Measurements from ENCODE around the gene SLC4A1AP. TPM values are rescaled to one million over a fixed set of nuclear protein-coding genes. Genes with fewer than 3 reads are reported as not detected.
A peak's percentile ranks its signal among the peaks of the same experiment; 100 is the strongest.

Gene SLC4A1AP
- polyA plus RNA-seq, 1 donor, result 23.5 TPM

DNA sequence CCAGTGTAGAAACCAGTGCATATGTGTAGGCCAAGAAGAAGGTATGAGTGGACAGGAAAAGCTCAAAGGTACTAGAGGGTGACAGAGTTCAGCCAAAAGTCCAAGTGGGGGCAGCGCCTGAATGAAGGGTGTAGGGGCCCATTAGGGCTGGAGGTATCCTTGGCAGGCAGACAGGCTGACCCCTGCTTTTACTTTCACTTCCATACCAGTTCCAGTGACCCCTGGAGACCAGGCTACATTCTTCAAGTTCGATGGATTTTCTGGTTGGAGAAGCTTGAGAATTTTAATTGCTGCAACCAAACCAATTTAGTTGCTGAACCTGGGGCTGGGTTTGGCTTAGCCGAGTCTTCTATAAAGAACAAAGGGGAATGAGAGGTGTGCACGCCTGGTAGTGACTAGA, 65.5 kb downstream of the SLC4A1AP start:
- Histone ChIP-seq H3K27ac (ENCODE audit: low read length) (no peak overlapping the region), H3K9me3 (ENCODE audit: control insufficient read depth, low read depth, low read length) (no peaks in the 10 kb centered on the region), H3K27me3 (ENCODE audit: control insufficient read depth, insufficient read depth, low read length) (no peaks in the 10 kb centered on the region), H3K4me3 (ENCODE audit: low read length) (no peak overlapping the region), H3K4me1 (ENCODE audit: control insufficient read depth, insufficient read depth, low read length) (peaks cover 9% of the 10 kb centered on the region), H3K36me3 (ENCODE audit: control insufficient read depth, insufficient read depth, low read length) (no peaks in the 10 kb centered on the region)
- DNase-seq, result peak in 1 of 2 donors; percentile 63
- WGBS (ENCODE audit: insufficient coverage, low lambda C conversion rate), result no CpG with 5 or more reads among the region's 4 CpGs

DNA sequence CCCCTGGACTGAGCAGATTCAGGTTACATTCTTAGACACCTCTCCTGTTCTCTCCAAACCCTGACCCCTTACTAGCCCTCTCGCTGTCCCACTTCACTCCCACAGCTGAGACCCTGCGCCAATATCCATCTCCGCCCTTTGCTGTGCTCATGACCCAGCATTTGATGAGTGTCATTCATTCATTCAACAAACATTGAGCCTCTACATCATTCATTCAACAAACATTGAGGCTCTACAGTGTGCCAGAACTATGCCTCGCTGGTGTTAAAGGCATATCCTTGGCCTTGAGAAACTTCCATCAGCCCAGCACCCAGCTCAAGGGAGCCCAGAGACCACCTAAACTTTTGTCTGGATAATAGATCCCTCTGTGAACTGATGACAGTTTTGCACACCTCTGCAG, 65.9 kb downstream of the SLC4A1AP start:
- no peaks in the 10 kb centered on the region for H3K9me3 ChIP-seq (ENCODE audit: control insufficient read depth, low read depth, low read length)
- no CpG with 5 or more reads among the region's 4 CpGs for WGBS (ENCODE audit: insufficient coverage, low lambda C conversion rate)
- H3K4me1 ChIP-seq (ENCODE audit: control insufficient read depth, insufficient read depth, low read length), result peaks cover 10% of the 10 kb centered on the region
- no peak for DNase-seq
- H3K4me3 ChIP-seq (ENCODE audit: low read length), result no peak overlapping the region
- H3K27me3 ChIP-seq (ENCODE audit: control insufficient read depth, insufficient read depth, low read length), result no peaks in the 10 kb centered on the region
- no peaks in the 10 kb centered on the region for H3K36me3 ChIP-seq (ENCODE audit: control insufficient read depth, insufficient read depth, low read length)
- H3K27ac ChIP-seq (ENCODE audit: low read length), result no peak overlapping the region

DNA sequence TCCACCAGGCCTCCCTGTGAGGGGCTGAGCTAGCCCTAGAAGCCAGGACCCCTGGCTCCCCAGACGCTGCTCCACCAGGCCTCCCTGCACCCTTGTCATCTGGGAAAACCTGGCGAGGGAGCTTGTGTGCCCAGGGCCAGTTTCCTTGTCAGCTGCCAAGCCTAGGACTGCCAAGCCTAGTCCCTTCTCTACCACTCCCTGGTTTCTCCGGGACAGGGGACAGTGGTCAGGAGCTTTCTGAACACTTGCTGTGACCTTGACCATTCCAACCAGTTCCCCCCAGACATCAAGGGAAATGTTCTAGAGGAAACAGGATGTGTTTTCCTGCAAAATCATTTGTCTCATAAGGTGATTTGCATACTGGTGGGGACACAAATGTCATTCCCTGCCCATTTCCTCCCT, 66.6 kb downstream of the SLC4A1AP start:
- no peaks in the 10 kb centered on the region for H3K36me3 ChIP-seq (ENCODE audit: control insufficient read depth, insufficient read depth, low read length)
- no peaks in the 10 kb centered on the region for H3K9me3 ChIP-seq (ENCODE audit: control insufficient read depth, low read depth, low read length)
- no peak overlapping the region for H3K27ac ChIP-seq (ENCODE audit: low read length)
- H3K4me3 ChIP-seq (ENCODE audit: low read length), result no peak overlapping the region
- H3K27me3 ChIP-seq (ENCODE audit: control insufficient read depth, insufficient read depth, low read length), result no peaks in the 10 kb centered on the region
- WGBS (ENCODE audit: insufficient coverage, low lambda C conversion rate), result no CpG with 5 or more reads among the region's 3 CpGs
- no peak for DNase-seq
- peaks cover 16% of the 10 kb centered on the region for H3K4me1 ChIP-seq (ENCODE audit: control insufficient read depth, insufficient read depth, low read length)

DNA sequence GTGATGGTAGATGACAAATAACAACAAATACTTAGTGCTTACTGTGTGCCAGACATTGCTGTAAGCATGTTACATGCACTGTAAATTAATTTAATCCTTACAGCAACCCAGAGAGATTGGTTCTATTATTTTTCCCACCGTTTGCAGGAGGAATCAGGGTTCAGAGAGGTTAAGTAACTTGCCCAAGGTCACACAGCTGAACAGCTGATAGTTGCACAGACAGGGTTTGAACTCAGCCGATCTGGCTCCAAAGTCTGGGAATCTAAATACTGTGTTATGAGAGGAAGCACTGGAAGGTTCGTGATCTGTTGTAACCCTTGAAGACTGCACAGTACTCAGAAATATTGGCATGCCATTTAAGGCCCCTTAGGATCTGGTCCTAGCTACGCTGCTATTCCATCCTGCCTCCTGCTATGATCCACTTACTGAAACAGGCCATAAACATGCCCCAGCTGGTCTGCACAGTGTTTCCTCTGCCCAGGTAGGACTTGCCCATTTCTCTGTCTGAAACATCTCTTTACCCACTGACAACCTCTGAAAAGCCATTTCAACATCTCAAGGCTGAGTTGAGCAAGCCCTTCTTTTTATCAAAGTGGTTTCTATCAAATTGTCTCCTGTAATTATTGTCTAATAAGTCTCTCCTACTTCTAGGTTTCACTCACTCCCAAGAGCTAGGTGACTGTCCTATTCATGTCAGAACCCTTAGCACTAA, 67.4 kb downstream of the SLC4A1AP start:
- H3K27ac ChIP-seq (ENCODE audit: low read length), result no peak overlapping the region
- H3K9me3 ChIP-seq (ENCODE audit: control insufficient read depth, low read depth, low read length), result no peaks in the 10 kb centered on the region
- H3K36me3 ChIP-seq (ENCODE audit: control insufficient read depth, insufficient read depth, low read length), result no peaks in the 10 kb centered on the region
- no peak overlapping the region for H3K4me3 ChIP-seq (ENCODE audit: low read length)
- peaks cover 23% of the 10 kb centered on the region for H3K4me1 ChIP-seq (ENCODE audit: control insufficient read depth, insufficient read depth, low read length)
- WGBS (ENCODE audit: insufficient coverage, low lambda C conversion rate), result 83% methylated on average over 1 of the region's 4 CpGs
- no peak for DNase-seq
- H3K27me3 ChIP-seq (ENCODE audit: control insufficient read depth, insufficient read depth, low read length), result no peaks in the 10 kb centered on the region

DNA sequence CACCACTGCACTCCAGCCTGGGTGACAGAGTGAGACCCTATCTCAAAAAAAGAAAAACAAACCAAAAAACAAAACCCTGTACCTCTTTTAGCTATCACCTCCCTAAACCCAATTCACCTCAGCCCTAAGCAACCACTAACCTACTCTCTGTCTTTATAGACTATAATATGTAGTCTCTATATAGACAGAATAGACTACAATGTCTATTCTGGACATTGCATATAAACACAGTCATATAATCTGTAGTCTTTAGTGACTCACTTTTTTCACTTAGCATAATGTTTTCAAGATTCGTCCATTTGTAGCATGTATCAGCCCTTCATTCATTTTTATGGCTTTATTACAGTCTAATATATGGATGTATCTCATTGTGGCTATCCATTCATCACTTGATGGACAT, 70.6 kb downstream of the SLC4A1AP start:
- no peak overlapping the region for H3K4me3 ChIP-seq (ENCODE audit: low read length)
- DNase-seq, result no peak
- H3K9me3 ChIP-seq (ENCODE audit: control insufficient read depth, low read depth, low read length), result no peaks in the 10 kb centered on the region
- WGBS (ENCODE audit: insufficient coverage, low lambda C conversion rate), result no CpG with 5 or more reads among the region's 1 CpG
- no peak overlapping the region for H3K27ac ChIP-seq (ENCODE audit: low read length)
- peaks cover 39% of the 10 kb centered on the region for H3K4me1 ChIP-seq (ENCODE audit: control insufficient read depth, insufficient read depth, low read length)
- no peaks in the 10 kb centered on the region for H3K36me3 ChIP-seq (ENCODE audit: control insufficient read depth, insufficient read depth, low read length)
- no peaks in the 10 kb centered on the region for H3K27me3 ChIP-seq (ENCODE audit: control insufficient read depth, insufficient read depth, low read length)

DNA sequence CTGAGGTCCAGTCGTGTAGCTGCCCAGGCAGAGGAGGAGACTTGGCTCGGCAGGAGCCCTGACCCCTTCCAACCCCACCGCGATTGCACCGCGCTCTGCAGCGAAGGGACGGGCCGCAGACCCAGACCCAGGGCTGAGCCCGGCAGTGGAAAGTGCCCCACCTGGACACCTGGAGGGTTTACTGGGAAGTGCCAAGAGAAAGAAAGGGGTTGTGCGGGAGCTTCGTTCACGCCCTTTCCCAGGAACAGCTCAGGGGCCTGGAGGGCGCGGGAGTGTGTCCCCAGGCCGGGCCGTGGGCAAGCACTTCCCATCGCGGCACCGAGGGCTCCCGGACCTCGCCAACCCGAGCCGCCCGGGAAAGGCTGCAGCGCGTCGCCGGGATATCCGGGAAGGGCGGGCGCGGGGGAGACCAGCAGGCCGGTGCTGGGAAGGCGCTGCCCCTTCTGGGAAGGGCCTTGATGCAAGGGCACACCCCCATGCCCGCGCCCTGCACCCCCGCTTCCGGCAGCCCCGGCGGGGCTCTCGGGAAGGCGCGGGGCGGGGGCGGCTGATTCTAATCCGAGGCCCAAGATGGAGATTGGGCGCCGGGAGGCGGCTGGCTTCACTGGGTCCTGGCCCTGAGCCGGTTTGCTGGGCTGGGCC, 71.7 kb downstream of the SLC4A1AP start:
- H3K27me3 ChIP-seq (ENCODE audit: control insufficient read depth, insufficient read depth, low read length), result no peaks in the 10 kb centered on the region
- WGBS (ENCODE audit: insufficient coverage, low lambda C conversion rate), result no CpG with 5 or more reads among the region's 51 CpGs
- peak; percentile 82 to 92 for DNase-seq
- H3K27ac ChIP-seq (ENCODE audit: low read length), result peak overlapping the region; percentile 75
- peak overlapping the region; percentile 62 for H3K4me3 ChIP-seq (ENCODE audit: low read length)
- peaks cover 3% of the 10 kb centered on the region for H3K9me3 ChIP-seq (ENCODE audit: control insufficient read depth, low read depth, low read length)
- peaks cover 39% of the 10 kb centered on the region for H3K4me1 ChIP-seq (ENCODE audit: control insufficient read depth, insufficient read depth, low read length)
- H3K36me3 ChIP-seq (ENCODE audit: control insufficient read depth, insufficient read depth, low read length), result no peaks in the 10 kb centered on the region

DNA sequence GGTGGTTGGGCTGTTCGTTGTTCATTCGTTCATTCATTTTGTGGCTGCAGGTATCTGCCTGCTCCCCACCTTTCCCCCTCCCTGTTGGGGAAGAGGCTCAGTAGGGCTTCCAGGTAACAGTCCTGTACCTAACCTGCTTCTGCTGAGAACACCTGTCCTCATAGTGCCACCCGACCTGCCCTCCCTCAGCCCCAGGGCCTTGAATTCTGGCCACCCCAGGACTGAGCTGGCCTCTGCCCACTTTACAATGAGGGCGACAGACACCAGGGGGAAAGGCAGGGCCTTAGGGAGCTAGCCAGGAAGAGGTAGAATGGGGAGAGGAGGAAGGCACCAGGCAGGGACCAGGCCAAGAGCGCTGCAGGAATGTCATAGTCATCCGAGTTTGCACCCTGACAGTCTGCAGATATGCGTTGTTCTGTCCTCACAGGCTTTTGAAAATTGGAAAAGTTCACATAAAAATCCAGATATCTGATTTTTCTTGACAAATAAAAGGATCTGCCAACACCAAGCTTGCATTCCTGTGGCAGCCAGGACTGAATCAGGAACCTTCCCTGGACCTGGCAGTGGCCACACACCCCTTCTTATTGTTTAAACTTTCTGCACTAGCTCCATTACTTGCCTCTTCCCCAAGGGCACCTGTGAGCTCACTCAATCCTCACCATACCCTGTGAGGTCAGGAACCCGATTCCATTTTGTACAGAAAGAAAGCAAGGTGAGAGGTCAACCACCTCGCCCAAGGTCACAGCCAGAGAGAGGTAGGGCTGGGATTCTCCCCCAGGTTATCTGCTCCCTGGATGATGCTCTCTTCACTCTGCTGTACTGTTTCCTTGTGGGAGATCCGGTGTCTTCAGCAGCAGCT, 72.6 kb downstream of the SLC4A1AP start:
- Histone ChIP-seq H3K27me3 (ENCODE audit: control insufficient read depth, insufficient read depth, low read length) (no peaks in the 10 kb centered on the region), H3K4me3 (ENCODE audit: low read length) (peak overlapping the region; percentile 62), H3K27ac (ENCODE audit: low read length) (peak overlapping the region; percentile 75), H3K36me3 (ENCODE audit: control insufficient read depth, insufficient read depth, low read length) (no peaks in the 10 kb centered on the region), H3K9me3 (ENCODE audit: control insufficient read depth, low read depth, low read length) (peaks cover 7% of the 10 kb centered on the region), H3K4me1 (ENCODE audit: control insufficient read depth, insufficient read depth, low read length) (peaks cover 39% of the 10 kb centered on the region)
- DNase-seq, result no peak
- no CpG with 5 or more reads among the region's 10 CpGs for WGBS (ENCODE audit: insufficient coverage, low lambda C conversion rate)

DNA sequence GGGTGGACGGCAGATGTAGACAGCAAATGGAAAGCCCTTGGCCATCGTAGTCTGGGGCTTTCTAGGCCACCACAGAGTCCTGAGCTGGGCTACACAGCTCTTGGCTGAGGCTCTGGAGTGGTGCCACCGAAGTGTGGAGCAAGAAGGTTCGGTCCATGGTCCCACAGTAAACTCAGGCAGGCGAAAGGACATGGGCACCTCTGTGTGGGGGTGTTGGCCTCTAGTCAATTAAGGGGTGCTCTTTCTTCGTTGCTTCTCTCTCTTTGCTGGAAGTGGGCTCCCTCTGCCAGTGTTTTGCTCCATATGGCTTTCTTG, 73.2 kb downstream of the SLC4A1AP start:
- peaks cover 8% of the 10 kb centered on the region for H3K9me3 ChIP-seq (ENCODE audit: control insufficient read depth, low read depth, low read length)
- H3K27ac ChIP-seq (ENCODE audit: low read length), result peak overlapping the region; percentile 75
- H3K4me3 ChIP-seq (ENCODE audit: low read length), result no peak overlapping the region
- no peaks in the 10 kb centered on the region for H3K27me3 ChIP-seq (ENCODE audit: control insufficient read depth, insufficient read depth, low read length)
- no CpG with 5 or more reads among the region's 6 CpGs for WGBS (ENCODE audit: insufficient coverage, low lambda C conversion rate)
- H3K4me1 ChIP-seq (ENCODE audit: control insufficient read depth, insufficient read depth, low read length), result peaks cover 39% of the 10 kb centered on the region
- H3K36me3 ChIP-seq (ENCODE audit: control insufficient read depth, insufficient read depth, low read length), result no peaks in the 10 kb centered on the region
- DNase-seq, result no peak

DNA sequence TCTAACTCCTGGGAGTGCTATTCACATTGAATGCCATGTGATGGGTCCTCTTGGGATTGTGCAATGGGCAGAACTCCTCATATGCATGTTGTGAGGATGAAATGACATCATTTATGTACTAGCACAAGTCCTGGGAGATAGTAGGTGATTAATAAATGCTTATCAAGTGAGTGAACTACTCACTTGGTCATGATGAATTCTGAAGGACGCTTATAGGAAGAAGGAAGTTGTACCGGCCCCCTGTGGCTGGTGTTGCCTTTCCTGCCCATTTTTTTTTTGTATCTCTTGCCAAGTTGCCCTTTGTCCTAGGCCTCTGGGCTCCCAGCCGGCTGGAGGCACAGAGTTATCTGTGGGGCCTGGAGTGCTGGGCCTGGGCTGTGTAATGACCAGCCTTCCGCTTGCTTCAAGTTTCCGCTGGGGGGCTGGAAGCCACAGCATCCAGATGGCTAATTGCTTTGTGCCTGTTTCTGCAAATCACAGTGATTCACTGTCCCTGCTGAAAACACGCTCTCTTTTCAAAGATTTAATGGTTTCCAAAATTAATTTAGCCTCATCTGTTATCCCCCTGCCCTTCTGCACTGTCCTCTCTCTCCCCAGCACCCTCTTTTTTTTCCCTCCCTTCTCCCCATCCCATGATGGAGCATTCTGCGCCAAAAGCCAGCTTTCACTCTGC, 74.1 kb downstream of the SLC4A1AP start:
- peak; percentile 75 to 92 for DNase-seq

More for the DNA sequence above, 74.1 kb downstream of the SLC4A1AP start:
- Histone ChIP-seq H3K27me3 (ENCODE audit: control insufficient read depth, insufficient read depth, low read length) (no peaks in the 10 kb centered on the region), H3K4me3 (ENCODE audit: low read length) (no peak overlapping the region), H3K9me3 (ENCODE audit: control insufficient read depth, low read depth, low read length) (peaks cover 8% of the 10 kb centered on the region), H3K4me1 (ENCODE audit: control insufficient read depth, insufficient read depth, low read length) (peaks cover 39% of the 10 kb centered on the region), H3K27ac (ENCODE audit: low read length) (peak overlapping the region; percentile 75), H3K36me3 (ENCODE audit: control insufficient read depth, insufficient read depth, low read length) (no peaks in the 10 kb centered on the region)
- 50% methylated on average over 2 of the region's 7 CpGs for WGBS (ENCODE audit: insufficient coverage, low lambda C conversion rate)

All from large intestine (tissue), 3 donors.